Hematopoietic multipotent progenitor cell treated with erythropoietin and hydrocortisone succinate and interleukin-3 and kit ligand, for 6 days (in vitro differentiated cells): ENCODE measurements around the gene TECPR1.
A peak's percentile ranks its signal among the peaks of the same experiment; 100 is the strongest.

Source experiments
- DNase-seq: peaks from one replicate; pipeline ENCODE4 v3.0.0-alpha.2; 2015

The TECPR1 gene

DNA sequence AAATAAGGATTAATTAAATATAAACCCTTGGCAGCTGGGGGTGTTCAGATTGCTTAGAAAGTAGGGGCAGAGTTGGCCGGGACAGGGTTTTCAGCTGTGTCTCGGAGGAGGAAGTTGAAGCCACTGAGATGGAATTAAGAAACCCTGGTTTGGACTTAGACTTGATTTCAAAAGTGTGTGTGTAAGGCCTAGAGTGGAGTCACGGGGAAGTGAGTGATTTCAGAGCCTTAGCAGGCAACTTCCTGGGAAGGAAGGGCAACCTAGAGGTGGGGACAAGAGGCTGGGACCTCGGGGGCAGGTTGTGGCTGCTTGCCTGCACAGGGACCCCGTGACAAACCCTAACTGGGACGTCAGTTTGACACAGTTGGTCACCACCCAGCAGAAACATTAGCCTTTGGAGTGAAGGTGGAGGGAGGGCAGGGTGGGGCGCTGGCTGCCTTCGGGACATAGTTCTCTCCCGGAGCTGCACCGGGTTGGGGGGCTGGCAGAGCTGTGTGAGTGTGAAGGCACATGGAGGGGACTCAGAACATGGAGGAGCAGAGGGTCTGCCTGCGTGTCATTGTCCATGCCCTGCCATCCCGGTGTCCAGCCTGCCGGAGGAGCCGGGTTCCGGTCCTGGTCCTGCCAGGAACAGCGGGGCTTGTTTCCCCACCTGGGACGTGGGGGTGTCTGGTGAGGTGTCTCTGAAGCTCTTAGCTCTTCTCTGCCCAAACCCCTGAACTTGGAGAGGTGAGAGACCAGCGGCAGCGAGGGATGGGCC is 31.3 kb upstream of the TECPR1 start:
- peak; percentile 67 for DNase-seq

DNA sequence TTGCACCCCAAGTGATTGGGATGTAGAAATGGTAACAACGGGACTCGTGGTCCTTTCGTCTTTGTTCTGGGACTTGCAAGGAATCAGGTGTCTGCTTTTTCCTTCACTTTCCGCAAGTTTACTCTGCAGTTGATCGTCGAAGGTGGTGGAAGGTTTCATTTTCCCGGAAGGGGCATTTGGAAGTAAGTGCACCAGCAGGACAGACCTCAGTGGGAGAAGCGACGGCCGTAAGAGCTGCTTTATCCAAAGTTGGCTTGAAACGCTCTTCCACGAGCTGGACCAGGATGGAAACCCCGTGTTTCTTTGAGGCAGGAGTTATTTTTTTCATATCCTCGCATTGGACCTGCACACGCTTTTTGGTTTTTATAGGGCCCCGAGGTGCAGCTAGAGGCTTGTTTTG is 30.7 kb upstream of the TECPR1 start:
- no peak for DNase-seq

DNA sequence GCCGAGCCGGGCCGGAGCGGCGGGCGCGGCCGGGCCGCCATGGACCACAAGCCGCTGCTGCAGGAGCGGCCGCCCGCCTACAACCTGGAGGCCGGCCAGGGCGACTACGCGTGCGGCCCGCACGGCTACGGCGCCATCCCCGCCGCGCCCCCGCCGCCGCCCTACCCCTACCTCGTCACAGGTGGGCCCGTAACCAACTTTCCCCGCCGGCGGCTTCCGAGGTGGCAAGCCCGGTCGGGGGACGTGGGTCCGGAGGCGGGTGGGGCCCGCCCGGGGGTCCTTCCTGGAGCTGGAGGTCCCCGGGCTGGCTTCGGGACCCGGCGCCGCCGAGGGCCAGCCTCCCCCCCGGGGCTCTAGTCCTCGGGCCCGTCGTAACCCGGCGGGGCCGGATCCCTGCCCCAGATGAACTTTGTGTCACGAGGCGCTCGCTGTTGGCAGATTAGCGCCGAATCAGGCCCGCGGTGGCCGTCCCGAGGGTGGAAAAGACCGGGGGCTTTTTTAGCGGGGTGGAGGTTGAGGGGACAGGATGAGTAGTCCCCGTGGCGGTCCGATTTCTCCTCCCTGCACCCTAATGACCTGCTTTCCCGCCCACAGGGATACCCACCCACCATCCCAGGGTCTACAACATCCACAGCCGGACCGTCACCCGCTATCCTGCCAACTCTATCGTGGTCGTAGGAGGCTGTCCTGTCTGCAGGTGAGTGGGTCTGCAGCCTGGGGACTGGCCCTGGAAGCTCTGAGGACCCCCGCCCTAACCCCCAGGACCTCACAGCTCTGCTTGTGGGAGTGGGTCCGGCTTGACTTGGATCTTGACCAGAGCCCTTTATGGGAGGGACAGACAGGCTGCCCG is 29.9 kb upstream of the TECPR1 start:
- DNase-seq: peak; percentile 55

- DNase-seq: peak; percentile 92
Observed at GRCh38 chr7:98280791-98281756, 29.0 kb upstream of the TECPR1 start, which contains the start of gene BRI3. TSS of gene BRI3 (plus strand) at chr7:98281686. CDS start at chr7:98281796, 110 bp downstream.

DNA sequence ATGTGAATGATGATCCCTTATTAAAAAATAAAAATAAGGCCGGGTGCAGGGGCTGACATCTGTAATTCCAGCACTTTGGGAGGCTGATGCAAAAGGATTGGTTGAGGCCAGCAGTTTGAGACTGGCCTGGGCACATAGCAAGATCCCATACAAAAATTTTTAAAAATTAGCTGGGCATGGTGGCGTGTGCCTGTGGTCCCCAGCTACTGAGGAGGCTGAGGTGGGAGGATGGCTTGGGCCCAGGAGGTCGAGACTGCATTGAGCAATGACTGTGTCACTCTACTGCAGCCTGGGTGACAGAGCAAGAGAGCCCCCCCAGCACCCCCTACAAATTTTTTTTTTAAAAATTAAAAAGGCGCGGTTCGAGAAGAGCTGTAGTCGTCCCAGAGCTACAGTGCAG is 28.3 kb upstream of the TECPR1 start:
- DNase-seq: no peak

- DNase-seq: no peak
Observed at GRCh38 chr7:98278936-98279335, 26.9 kb upstream of the TECPR1 start.

DNA sequence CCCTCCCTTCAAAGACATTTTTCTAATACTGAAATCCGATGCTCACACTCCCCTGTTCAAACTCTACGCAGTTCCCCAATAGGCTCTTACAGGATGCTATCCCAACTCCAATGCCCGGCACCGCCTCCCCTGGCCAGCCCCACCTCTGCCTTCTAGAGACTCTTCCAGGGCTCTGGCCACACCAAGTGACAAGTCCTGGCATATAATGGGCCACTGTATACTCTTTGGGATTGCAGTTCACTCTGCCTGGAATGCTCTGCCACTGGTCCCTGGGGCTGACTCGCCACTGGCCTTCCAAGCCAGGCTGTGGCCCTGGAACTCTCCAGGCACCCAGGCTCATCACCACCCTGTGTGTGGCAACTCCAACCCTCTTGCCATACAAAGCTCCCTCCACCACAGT is 26.4 kb upstream of the TECPR1 start:
- no peak for DNase-seq

GRCh38 chr7:98276241-98276761 is 24.3 kb upstream of the TECPR1 start:
- peak; percentile 36 for DNase-seq

DNA sequence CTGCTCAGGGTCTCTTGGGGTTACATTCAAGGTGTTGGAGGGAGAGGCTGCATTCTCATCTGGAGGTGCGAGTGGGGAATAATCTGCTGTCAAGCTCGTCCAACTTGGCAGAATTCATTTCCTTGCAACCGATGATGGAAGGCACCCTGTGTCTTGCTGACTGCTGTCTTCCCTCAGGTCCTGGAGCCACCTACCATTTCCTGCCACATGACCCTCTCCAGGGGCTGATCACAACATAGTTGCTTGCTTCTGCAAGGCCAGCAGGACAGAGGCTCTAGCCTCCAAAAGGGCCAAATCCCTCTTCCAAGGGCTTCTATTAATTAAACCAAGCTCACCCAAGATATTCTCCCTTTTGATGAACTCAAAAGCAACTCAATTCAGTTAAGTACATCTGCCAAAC is 15.3 kb upstream of the TECPR1 start:
- no peak for DNase-seq

DNA sequence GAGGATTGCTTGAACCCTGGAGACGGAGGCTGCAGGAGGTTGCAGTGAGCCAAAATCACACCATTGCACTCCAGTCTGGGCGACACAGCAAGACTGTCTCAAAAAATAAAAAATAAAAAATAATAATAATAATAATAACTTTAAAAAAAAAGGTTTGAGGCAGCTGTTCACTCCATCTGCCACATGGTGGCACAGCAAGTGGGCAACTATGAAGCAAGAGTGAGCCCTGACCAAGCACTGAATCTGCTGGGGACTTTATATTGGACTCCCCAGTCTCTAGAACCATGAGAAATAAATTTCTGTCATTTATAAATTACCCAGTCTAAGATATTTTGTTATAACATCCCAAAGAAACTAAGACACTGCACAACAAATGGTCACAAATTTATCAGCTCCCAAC is 14.8 kb upstream of the TECPR1 start:
- peak; percentile 61 for DNase-seq

GRCh38 chr7:98265841-98266271 is 13.8 kb upstream of the TECPR1 start:
- no peak for DNase-seq

DNA sequence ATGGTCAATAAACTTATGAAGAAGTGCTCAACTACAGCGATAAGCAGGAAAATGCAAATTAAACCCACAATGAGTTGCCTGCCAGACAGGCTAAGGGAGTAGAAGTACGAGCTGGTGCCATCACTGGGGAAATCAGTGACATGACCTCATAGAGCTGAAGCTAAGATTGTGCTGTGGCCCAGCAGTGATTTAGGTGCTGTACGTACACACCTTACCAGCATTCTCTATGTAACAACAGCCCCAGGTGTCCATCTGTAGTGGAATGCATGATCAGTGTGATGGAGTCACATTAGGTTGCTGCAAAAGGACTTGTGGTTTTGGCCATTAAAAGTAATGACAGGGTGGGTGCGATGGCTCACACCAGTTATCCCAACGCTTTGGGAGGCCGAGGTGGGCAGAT is 5.7 kb upstream of the TECPR1 start:
- DNase-seq: no peak

DNA sequence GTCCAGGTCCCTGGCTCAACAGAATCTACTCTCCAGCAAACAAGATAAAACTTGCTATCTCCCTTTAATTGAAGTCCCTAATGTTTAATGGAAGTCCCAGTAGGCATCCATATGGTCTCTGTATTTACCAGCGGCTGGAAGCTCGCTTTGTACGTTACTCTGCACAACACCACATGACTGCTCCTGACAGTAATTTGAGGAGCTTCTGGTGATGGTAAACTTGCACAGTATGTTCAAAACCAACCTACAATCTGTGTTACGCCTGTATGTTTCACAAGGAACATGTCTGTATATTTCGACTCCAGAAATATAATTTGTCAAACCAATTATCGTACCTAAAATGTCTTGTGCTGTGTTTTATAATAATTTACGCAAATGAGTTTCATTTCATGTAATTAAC is 4.4 kb upstream of the TECPR1 start:
- DNase-seq: no peak

GRCh38 chr7:98254951-98255610 is 3.0 kb upstream of the TECPR1 start:
- DNase-seq: peak; percentile 62

DNA sequence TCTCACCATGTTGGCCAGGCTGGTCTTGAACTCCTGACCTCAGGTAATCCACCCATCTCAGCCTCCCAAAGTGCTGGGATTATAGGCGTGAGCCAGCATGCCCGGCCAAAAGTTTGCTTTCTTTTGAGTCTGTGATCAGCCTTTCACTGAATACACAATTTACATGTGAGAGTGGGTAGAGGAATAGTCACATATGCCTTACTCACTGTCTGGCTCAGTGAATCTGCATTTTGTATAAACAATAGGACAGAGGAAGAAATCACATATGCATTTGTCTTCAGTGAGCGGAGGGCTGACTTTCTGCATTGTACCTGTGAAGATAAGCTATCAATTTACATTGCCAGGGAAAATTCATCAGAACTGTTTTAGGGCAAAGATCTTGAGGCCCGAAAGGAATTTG is 2.5 kb upstream of the TECPR1 start:
- DNase-seq: no peak

GRCh38 chr7:98252425-98253054 is 508 bp upstream of the TECPR1 start:
- DNase-seq: no peak

GRCh38 chr7:98251231-98251600 is 816 bp downstream of the TECPR1 start:
- no peak for DNase-seq

- DNase-seq: peak; percentile 8
Observed at GRCh38 chr7:98250789-98251188, 1.2 kb downstream of the TECPR1 start.

- DNase-seq: no peak
Observed at GRCh38 chr7:98249106-98249505, 2.9 kb downstream of the TECPR1 start.

GRCh38 chr7:98248156-98248555 is 3.9 kb downstream of the TECPR1 start:
- no peak for DNase-seq

- no peak for DNase-seq
Observed at GRCh38 chr7:98244871-98245270, 7.2 kb downstream of the TECPR1 start.

DNA sequence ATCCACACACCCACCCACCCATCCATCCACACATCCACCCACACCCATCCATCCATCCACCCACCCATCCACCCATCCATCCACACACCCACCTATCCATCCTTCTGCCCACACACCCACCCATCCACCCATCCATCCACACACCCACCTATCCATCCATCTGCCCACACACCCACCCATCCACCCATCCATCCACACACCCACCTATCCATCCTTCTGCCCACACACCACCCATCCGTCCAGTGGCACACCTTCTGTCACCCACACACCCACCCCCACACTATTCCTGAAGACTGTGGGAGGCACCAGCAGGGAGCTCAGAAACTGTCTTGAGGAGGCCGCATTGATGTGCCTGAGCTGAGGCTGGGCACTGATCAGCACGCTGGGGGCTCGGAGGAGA is 9.1 kb downstream of the TECPR1 start:
- no peak for DNase-seq
